PFSK-1 (cell line): ENCODE data around the gene INTS6.

Experiments used
- FOXP2 ChIP-seq: optimal IDR thresholded peaks from 2 replicates; pipeline ENCODE3; 2011; ENCODE audit warnings: borderline replicate concordance, control low read depth, inconsistent platforms; ENCODE audit not compliant: insufficient read depth; ENCODE audit errors: extremely low read length, extremely low read depth
- POLR2AphosphoS5 ChIP-seq: IDR thresholded peaks from 2 replicates; pipeline ENCODE4 v1.6.1; 2012; ENCODE audit warnings: low read depth, mild to moderate bottlenecking, control low read depth, low read length, moderate library complexity
- REST ChIP-seq, 2 experiments: IDR thresholded peaks; 2 replicates each; pipeline versions ENCODE4 v1.6.1 to v1.8.0; 2011 to 2012; ENCODE audit warnings: low read depth in 2 of 2, low read length in 2 of 2, control low read depth in 1 of 2, inconsistent platforms in 1 of 2, mild to moderate bottlenecking in 1 of 2, moderate library complexity in 1 of 2; ENCODE audit not compliant: insufficient read depth in 1 of 2
- SIN3A ChIP-seq: IDR thresholded peaks from 2 replicates; pipeline ENCODE4 v1.6.1; 2012; ENCODE audit warnings: mild to moderate bottlenecking, low read length, moderate library complexity, borderline replicate concordance; ENCODE audit not compliant: insufficient read depth
- TAF1 ChIP-seq: IDR thresholded peaks from 2 replicates; pipeline ENCODE4 v1.6.1; 2012; ENCODE audit warnings: low read length, control low read depth, borderline replicate concordance; ENCODE audit not compliant: insufficient read depth

INTS6 gene

GRCh38 chr13:51328488-51328887, 124.3 kb downstream of the INTS6 start:
- TF ChIP-seq REST (IDR thresholded peaks at IDR 0.05; ENCODE audit: insufficient read depth in 1 of 2, low read depth in 2 of 2, low read length in 2 of 2) (no peak), SIN3A (no peak), POLR2AphosphoS5 (no peak), TAF1 (no peak)

- TF ChIP-seq SIN3A, result no peak
- TF ChIP-seq REST (IDR thresholded peaks at IDR 0.05; ENCODE audit: insufficient read depth in 1 of 2, low read depth in 2 of 2, low read length in 2 of 2), result no peak
- no peak for TF ChIP-seq FOXP2
Measured at GRCh38 chr13:51327961-51328360, 124.9 kb downstream of the INTS6 start.

GRCh38 chr13:51326777-51327176, 126.1 kb downstream of the INTS6 start:
- TF ChIP-seq TAF1 (no peak), REST (IDR thresholded peaks at IDR 0.05; ENCODE audit: insufficient read depth in 1 of 2, low read depth in 2 of 2, low read length in 2 of 2) (no peak), FOXP2 (no peak), POLR2AphosphoS5 (no peak), SIN3A (no peak)

GRCh38 chr13:51325837-51326236, 127.0 kb downstream of the INTS6 start:
- no peak for TF ChIP-seq TAF1
- TF ChIP-seq FOXP2, result no peak
- no peak for TF ChIP-seq POLR2AphosphoS5
- no peak for TF ChIP-seq REST (IDR thresholded peaks at IDR 0.05; ENCODE audit: insufficient read depth in 1 of 2, low read depth in 2 of 2, low read length in 2 of 2)
- no peak for TF ChIP-seq SIN3A

- no peak for TF ChIP-seq REST (IDR thresholded peaks at IDR 0.05; ENCODE audit: insufficient read depth in 1 of 2, low read depth in 2 of 2, low read length in 2 of 2)
Measured at GRCh38 chr13:51324714-51325420, 128.0 kb downstream of the INTS6 start.
